CD4-positive, alpha-beta memory T cell (primary cell): ENCODE measurements around the gene RASA4B. TPM values are rescaled to one million over a fixed set of nuclear protein-coding genes. Genes with fewer than 3 reads are reported as not detected.

Experiments used
- CTCF ChIA-PET: fragments of 350-600 bp; sonication (Branson Sonifier 250); formaldehyde crosslinking; loops from one replicate; lab custom pipeline; 2021; ENCODE audit warnings: inconsistent platforms; ENCODE audit not compliant: partially characterized antibody; lab: Charles Lee
- POLR2A ChIA-PET: fragments of 350-600 bp; sonication (Branson Sonifier 250); formaldehyde crosslinking; loops from one replicate; lab custom pipeline; 2021; ENCODE audit not compliant: partially characterized antibody; lab: Charles Lee
- DNase-seq, 5 donors: peaks; one replicate each; pipeline versions ENCODE4 v3.0.0 to v3.0.0-alpha.2; 2020 to 2022; ENCODE audit warnings: mixed read lengths in 1 of 5
- H3K27ac ChIP-seq: one replicate; pipeline ENCODE4 v1.7.0; 2013; ENCODE audit warnings: low read depth, low read length
- H3K27me3 ChIP-seq: 2 replicates; pipeline ENCODE4 v1.7.0; 2013; ENCODE audit warnings: mild to moderate bottlenecking, low read length, moderate library complexity; ENCODE audit not compliant: insufficient read depth
- H3K36me3 ChIP-seq: 2 replicates; pipeline ENCODE4 v1.7.0; 2013; ENCODE audit warnings: mild to moderate bottlenecking, low read length, moderate library complexity; ENCODE audit not compliant: insufficient read depth
- H3K4me1 ChIP-seq: 2 replicates; pipeline ENCODE4 v1.7.0; 2013; ENCODE audit warnings: mild to moderate bottlenecking, low read length, moderate library complexity; ENCODE audit not compliant: insufficient read depth
- H3K4me3 ChIP-seq, 2 donors: one replicate each; pipeline ENCODE4 v1.7.0; 2013; ENCODE audit warnings: low read length in 2 of 2, mild to moderate bottlenecking in 1 of 2
- H3K9me3 ChIP-seq, 2 donors: one replicate each; pipeline ENCODE4 v1.7.0; 2013; ENCODE audit warnings: low read length in 2 of 2, control low read depth in 1 of 2; ENCODE audit not compliant: control insufficient read depth in 1 of 2
- H3K27ac Mint-ChIP-seq, 7 donors: one replicate each; pipeline ENCODE4 v1.8.0; 2020 to 2021; ENCODE audit warnings: mixed read lengths in 7 of 7, mild to moderate bottlenecking in 6 of 7, inconsistent platforms in 3 of 7, moderate library complexity in 3 of 7
- H3K27me3 Mint-ChIP-seq, 2 donors: one replicate each; pipeline ENCODE4 v1.8.0; 2020 to 2021; ENCODE audit warnings: mixed read lengths in 2 of 2
- H3K36me3 Mint-ChIP-seq, 2 donors: one replicate each; pipeline ENCODE4 v1.8.0; 2020 to 2021; ENCODE audit warnings: mixed read lengths in 2 of 2, inconsistent platforms in 1 of 2, mild to moderate bottlenecking in 1 of 2
- H3K4me1 Mint-ChIP-seq, 4 donors: one replicate each; pipeline ENCODE4 v1.8.0; 2020 to 2021; ENCODE audit warnings: mixed read lengths in 4 of 4, mild to moderate bottlenecking in 1 of 4
- H3K4me3 Mint-ChIP-seq, 8 donors: one replicate each; pipeline ENCODE4 v1.8.0; 2020 to 2021; ENCODE audit warnings: mixed read lengths in 8 of 8, mild to moderate bottlenecking in 7 of 8, moderate library complexity in 6 of 8, inconsistent platforms in 3 of 8
- H3K9me3 Mint-ChIP-seq, 8 donors: one replicate each; pipeline ENCODE4 v1.8.0; 2020 to 2021; ENCODE audit warnings: mixed read lengths in 8 of 8, mild to moderate bottlenecking in 5 of 8, inconsistent platforms in 3 of 8, moderate library complexity in 1 of 8
- intact Hi-C: fragments of 100-400 bp; cut with micrococcal nuclease; formaldehyde crosslinking; loops from one replicate; pipeline ENCODE4 v1.15.1; 2023
- polyA plus RNA-seq, 2 donors: library from polyadenylated mRNA; unstranded; fragments of 300-500 nt; fragmentation: Illumina TruSeq; gene quantifications; one replicate each; pipeline ENCODE4 v1.2.3, GENCODE V29; 2021
- total RNA-seq, 2 experiments: library from RNA; stranded (reverse); gene quantifications; one replicate each; pipeline ENCODE4 v1.2.3, GENCODE V29; 2021

Gene RASA4B
- total and polyA plus RNA-seq, 4 experiments from 2014 or later, result 5.0 to 15.8 (median 13.4) TPM

DNA sequence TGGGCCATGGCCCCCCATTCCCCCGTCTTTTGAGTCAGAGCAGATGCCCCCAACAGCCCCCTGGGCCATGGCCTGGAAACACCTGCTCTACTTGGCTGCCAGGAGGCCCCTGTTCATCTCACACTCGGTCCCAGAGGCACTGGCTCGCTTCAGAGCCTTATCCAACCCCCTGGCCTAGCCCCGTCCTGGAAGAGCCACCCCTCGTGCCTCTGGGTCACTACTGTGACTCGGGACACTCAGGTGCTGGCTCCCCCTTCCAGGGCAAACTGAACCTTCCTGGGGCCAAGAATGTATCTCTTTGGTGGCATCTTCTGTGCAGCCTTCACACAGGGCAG is 45.8 kb downstream of the RASA4B start:
- CTCF ChIA-PET, result interaction anchor here (1.9 kb wide), 1 partner anchor 58 kb away, joined by 6 read pairs; no protein-coding TSS in a partner anchor
- peak overlapping the region in 1 of 7 donors; percentile 46 for H3K27ac Mint-ChIP-seq
- intact Hi-C loops, result no loop called here
- no peak overlapping the region for H3K4me3 Mint-ChIP-seq
- no peaks in the 10 kb centered on the region for H3K27me3 Mint-ChIP-seq
- no peaks in the 10 kb centered on the region for H3K4me1 ChIP-seq
- H3K9me3 ChIP-seq, result no peaks in the 10 kb centered on the region
- POLR2A ChIA-PET, result interaction anchor here (1.0 kb wide), 1 partner anchor 45 kb away, joined by 4 read pairs; no protein-coding TSS in a partner anchor
- no peaks in the 10 kb centered on the region for H3K27me3 ChIP-seq
- DNase-seq, result no peak
- H3K4me1 Mint-ChIP-seq, result peaks cover 1 to 6% (median 4%) of the 10 kb centered on the region in 4 donors
- no peaks in the 10 kb centered on the region for H3K9me3 Mint-ChIP-seq
- H3K36me3 ChIP-seq, result peaks cover 20% of the 10 kb centered on the region
- H3K27ac ChIP-seq, result no peak overlapping the region
- H3K36me3 Mint-ChIP-seq, result peaks cover 3 to 27% of the 10 kb centered on the region in 2 donors
- H3K4me3 ChIP-seq, result no peak overlapping the region

GRCh38 chr7:102469972-102470825 is 47.4 kb downstream of the RASA4B start:
- Histone ChIP-seq H3K36me3 (peaks cover 20% of the 10 kb centered on the region), H3K4me1 (peaks cover 13% of the 10 kb centered on the region), H3K9me3 (no peaks in the 10 kb centered on the region), H3K27me3 (no peaks in the 10 kb centered on the region), H3K27ac (no peak overlapping the region), H3K4me3 (no peak overlapping the region)
- H3K27me3 Mint-ChIP-seq, result no peaks in the 10 kb centered on the region
- DNase-seq, result no peak
- ChIA-PET POLR2A (interaction anchor here (0.6 to 1.6 kb wide), 2 partner anchors 38 to 51 kb away, joined by 3 read pairs; no protein-coding TSS in a partner anchor), CTCF (interaction anchor here (0.8 kb wide), 1 partner anchor 67 kb away, joined by 3 read pairs; no protein-coding TSS in a partner anchor)
- peaks cover 4 to 27% of the 10 kb centered on the region in 2 donors for H3K36me3 Mint-ChIP-seq
- intact Hi-C loops, result no loop called here
- H3K27ac Mint-ChIP-seq, result peak overlapping the region in 2 of 7 donors; percentile 12 to 74
- H3K4me3 Mint-ChIP-seq, result no peak overlapping the region
- no peaks in the 10 kb centered on the region for H3K9me3 Mint-ChIP-seq
- H3K4me1 Mint-ChIP-seq, result peaks cover 6 to 22% (median 14%) of the 10 kb centered on the region in 4 donors

DNA sequence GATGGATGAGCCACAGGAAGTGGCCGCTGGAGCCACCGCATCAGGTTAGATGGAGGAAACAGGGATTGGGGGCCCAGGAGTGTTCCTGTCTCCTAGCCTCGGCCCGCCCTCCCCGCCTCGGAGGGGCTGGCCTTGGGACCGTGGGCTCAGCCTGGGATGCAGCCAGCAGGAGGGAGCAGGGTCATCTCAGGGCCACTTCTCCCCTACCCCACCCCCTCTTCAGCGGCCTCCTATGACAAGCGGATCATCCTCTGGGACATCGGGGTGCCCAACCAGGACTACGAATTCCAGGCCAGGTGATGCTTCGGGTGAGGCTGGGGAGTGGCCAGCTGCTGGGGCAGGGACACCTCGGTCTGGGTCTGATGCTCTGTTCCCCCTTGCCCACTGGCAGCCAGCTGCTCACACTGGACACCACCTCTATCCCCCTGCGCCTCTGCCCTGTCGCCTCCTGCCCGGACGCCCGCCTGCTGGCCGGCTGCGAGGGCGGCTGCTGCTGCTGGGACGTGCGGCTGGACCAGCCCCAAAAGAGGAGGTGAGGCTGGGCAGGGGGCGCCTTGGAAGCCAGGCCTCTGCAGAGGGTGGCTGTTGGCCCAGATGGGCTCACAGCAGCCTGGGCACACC is 48.1 kb downstream of the RASA4B start:
- ChIA-PET CTCF (no interaction called here), POLR2A (interaction anchor here (0.6 to 1.6 kb wide), 2 partner anchors 38 to 50 kb away, joined by 3 read pairs; no protein-coding TSS in a partner anchor)
- H3K4me1 ChIP-seq, result peaks cover 13% of the 10 kb centered on the region
- no peak overlapping the region for H3K4me3 ChIP-seq
- H3K27me3 ChIP-seq, result no peaks in the 10 kb centered on the region
- no peaks in the 10 kb centered on the region for H3K9me3 Mint-ChIP-seq
- H3K27ac ChIP-seq, result no peak overlapping the region
- no peaks in the 10 kb centered on the region for H3K9me3 ChIP-seq
- H3K27ac Mint-ChIP-seq, result no peak overlapping the region
- peaks cover 6 to 25% (median 15%) of the 10 kb centered on the region in 4 donors for H3K4me1 Mint-ChIP-seq
- H3K4me3 Mint-ChIP-seq, result no peak overlapping the region
- H3K36me3 ChIP-seq, result peaks cover 20% of the 10 kb centered on the region
- peaks cover 4 to 27% of the 10 kb centered on the region in 2 donors for H3K36me3 Mint-ChIP-seq
- H3K27me3 Mint-ChIP-seq, result no peaks in the 10 kb centered on the region
- intact Hi-C loops, result no loop called here
- DNase-seq, result no peak

DNA sequence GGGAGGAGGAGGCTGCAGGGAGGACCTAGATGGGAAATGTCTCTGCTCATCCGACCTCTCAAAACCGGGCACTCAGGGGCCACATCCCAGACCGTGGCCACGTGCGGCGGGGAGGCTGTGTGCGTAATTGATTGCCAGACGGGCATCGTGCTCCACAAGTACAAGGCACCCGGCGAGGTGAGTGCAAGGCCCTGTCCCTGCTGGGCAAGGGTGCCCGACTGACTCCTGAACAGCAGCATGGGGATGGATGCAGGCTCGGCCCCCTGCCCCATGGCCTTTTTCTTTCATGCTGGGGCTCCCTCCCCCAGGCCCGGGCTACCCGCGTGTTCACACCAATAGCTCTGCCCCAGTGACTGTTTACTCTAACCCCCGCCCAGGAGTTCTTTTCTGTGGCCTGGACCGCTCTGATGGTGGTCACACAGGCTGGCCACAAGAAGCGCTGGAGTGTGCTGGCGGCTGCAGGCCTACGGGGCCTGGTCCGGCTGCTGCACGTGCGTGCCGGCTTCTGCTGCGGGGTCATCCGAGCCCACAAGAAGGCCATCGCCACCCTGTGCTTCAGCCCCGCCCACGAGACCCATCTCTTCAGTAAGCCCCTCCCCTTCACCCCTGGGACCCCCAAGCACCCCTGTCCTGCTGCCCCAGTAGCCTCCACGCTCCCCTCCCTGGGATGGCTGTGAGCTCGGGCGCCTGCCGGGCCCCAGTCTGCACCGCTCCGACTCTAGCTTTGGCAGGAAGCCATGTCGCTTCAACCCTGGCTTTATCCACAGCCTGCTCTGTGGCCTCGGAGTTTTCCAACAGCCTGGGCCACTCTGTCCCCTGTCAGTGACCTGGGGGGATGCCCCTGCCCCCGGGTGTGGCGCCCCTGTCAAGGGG is 48.9 kb downstream of the RASA4B start:
- Histone ChIP-seq H3K4me3 (no peak overlapping the region), H3K27ac (no peak overlapping the region), H3K9me3 (no peaks in the 10 kb centered on the region), H3K4me1 (peaks cover 19% of the 10 kb centered on the region), H3K27me3 (no peaks in the 10 kb centered on the region), H3K36me3 (peaks cover 19% of the 10 kb centered on the region)
- Mint-ChIP-seq H3K27ac (peak overlapping the region in 1 of 7 donors; percentile 58), H3K36me3 (peaks cover 4 to 25% of the 10 kb centered on the region in 2 donors), H3K4me3 (no peak overlapping the region), H3K4me1 (peaks cover 6 to 32% (median 20%) of the 10 kb centered on the region in 4 donors), H3K9me3 (no peaks in the 10 kb centered on the region), H3K27me3 (no peaks in the 10 kb centered on the region)
- intact Hi-C loops, result no loop called here
- no peak for DNase-seq
- CTCF ChIA-PET, result interaction anchor here (1.6 to 5.6 kb wide), 3 partner anchors 19 to 65 kb away, joined by 7 to 36 read pairs (median 26); no protein-coding TSS in a partner anchor
- POLR2A ChIA-PET, result interaction anchor here (1.0 kb wide), 1 partner anchor 53 kb away, joined by 3 read pairs; no protein-coding TSS in a partner anchor

GRCh38 chr7:102467581-102468477 is 49.7 kb downstream of the RASA4B start:
- H3K4me3 ChIP-seq, result no peak overlapping the region
- peaks cover 11% of the 10 kb centered on the region for H3K36me3 ChIP-seq
- no peak for DNase-seq
- peaks cover 27% of the 10 kb centered on the region for H3K4me1 ChIP-seq
- Mint-ChIP-seq H3K9me3 (no peaks in the 10 kb centered on the region), H3K36me3 (peaks cover 4 to 20% of the 10 kb centered on the region in 2 donors), H3K4me1 (peaks cover 6 to 35% (median 23%) of the 10 kb centered on the region in 4 donors), H3K27ac (peak overlapping the region in 1 of 7 donors; percentile 79), H3K27me3 (no peaks in the 10 kb centered on the region), H3K4me3 (peak overlapping the region in 1 of 8 donors; percentile 21)
- CTCF ChIA-PET, result interaction anchor here (1.1 to 5.6 kb wide), 7 partner anchors 12 to 64 kb away, joined by 3 to 36 read pairs (median 9); no protein-coding TSS in a partner anchor
- no peaks in the 10 kb centered on the region for H3K27me3 ChIP-seq
- no peaks in the 10 kb centered on the region for H3K9me3 ChIP-seq
- POLR2A ChIA-PET, result interaction anchor here (0.8 to 2.5 kb wide), 4 partner anchors 52 to 72 kb away, joined by 3 to 13 read pairs (median 4); partner anchors contain the start of gene PRKRIP1
- intact Hi-C loops, result no loop called here
- no peak overlapping the region for H3K27ac ChIP-seq

DNA sequence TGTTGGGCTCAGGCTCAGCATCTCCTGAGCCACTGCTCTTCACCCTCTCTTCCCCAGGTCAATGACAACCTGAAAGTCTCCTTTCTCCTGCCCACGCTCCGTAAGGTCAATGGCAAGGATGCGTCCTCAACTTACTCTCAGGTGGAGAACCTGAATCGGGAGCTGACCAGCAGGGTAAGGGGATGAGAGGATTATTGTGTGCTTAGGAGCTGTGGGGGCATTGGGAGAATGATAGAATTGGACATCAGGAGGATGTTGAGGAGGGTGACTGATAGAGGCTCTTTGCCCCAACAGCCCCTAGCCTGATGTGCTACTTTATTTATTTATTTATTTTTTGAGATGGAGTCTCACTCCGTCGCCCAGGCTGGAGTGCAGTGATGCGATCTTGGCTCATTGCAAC is 51.5 kb downstream of the RASA4B start:
- Mint-ChIP-seq H3K4me1 (peaks cover 8 to 48% (median 27%) of the 10 kb centered on the region in 4 donors), H3K9me3 (no peaks in the 10 kb centered on the region), H3K36me3 (peaks cover 4 to 13% of the 10 kb centered on the region in 2 donors), H3K27ac (peak overlapping the region in 5 of 7 donors; percentile 8 to 80 (median 60)), H3K4me3 (peak overlapping the region; percentile 83 to 94 (median 91)), H3K27me3 (no peaks in the 10 kb centered on the region)
- DNase-seq, result no peak
- POLR2A ChIA-PET, result interaction anchor here (0.8 to 4.0 kb wide), 9 partner anchors 18 to 70 kb away, joined by 3 to 27 read pairs (median 9); partner anchors contain the start of genes ORAI2 and PRKRIP1
- intact Hi-C loops, result no loop called here
- peaks cover 30% of the 10 kb centered on the region for H3K4me1 ChIP-seq
- H3K9me3 ChIP-seq, result no peaks in the 10 kb centered on the region
- no peak overlapping the region for H3K4me3 ChIP-seq
- CTCF ChIA-PET, result interaction anchor here (0.9 to 5.6 kb wide), 11 partner anchors 16 to 80 kb away, joined by 3 to 36 read pairs (median 6); partner anchors contain the start of gene PRKRIP1
- no peak overlapping the region for H3K27ac ChIP-seq
- peaks cover 10% of the 10 kb centered on the region for H3K36me3 ChIP-seq
- no peaks in the 10 kb centered on the region for H3K27me3 ChIP-seq
